NB4 (cell line): ENCODE measurements around the gene ADISSP.

ENCODE experiments used
- DNase-seq: peaks from one replicate; pipeline ENCODE4 v3.0.0; 2010; ENCODE audit warnings: low read depth
- H3K4me3 ChIP-seq: one replicate; pipeline ENCODE4 v1.5.1; 2011; ENCODE audit warnings: mild to moderate bottlenecking, low read depth, low read length, moderate library complexity
- MYC ChIP-seq: IDR thresholded peaks from 2 replicates; pipeline ENCODE4 v1.6.1; 2011; ENCODE audit warnings: low read depth, low read length
- POLR2A ChIP-seq: IDR thresholded peaks from 2 replicates; pipeline ENCODE4 v1.6.1; 2011; ENCODE audit warnings: mild to moderate bottlenecking; ENCODE audit not compliant: insufficient read length; ENCODE audit errors: extremely low read depth
- TF ChIP-seq, protein P1 (sequence below): IDR thresholded peaks from 2 replicates; pipeline ENCODE4 v1.6.1; 2011; ENCODE audit warnings: low read depth, low read length
- TF ChIP-seq, protein P2 (sequence below): IDR thresholded peaks from one replicate; pipeline ENCODE4 v1.5.1; 2012; ENCODE audit warnings: low read depth, low read length

ADISSP gene

DNA sequence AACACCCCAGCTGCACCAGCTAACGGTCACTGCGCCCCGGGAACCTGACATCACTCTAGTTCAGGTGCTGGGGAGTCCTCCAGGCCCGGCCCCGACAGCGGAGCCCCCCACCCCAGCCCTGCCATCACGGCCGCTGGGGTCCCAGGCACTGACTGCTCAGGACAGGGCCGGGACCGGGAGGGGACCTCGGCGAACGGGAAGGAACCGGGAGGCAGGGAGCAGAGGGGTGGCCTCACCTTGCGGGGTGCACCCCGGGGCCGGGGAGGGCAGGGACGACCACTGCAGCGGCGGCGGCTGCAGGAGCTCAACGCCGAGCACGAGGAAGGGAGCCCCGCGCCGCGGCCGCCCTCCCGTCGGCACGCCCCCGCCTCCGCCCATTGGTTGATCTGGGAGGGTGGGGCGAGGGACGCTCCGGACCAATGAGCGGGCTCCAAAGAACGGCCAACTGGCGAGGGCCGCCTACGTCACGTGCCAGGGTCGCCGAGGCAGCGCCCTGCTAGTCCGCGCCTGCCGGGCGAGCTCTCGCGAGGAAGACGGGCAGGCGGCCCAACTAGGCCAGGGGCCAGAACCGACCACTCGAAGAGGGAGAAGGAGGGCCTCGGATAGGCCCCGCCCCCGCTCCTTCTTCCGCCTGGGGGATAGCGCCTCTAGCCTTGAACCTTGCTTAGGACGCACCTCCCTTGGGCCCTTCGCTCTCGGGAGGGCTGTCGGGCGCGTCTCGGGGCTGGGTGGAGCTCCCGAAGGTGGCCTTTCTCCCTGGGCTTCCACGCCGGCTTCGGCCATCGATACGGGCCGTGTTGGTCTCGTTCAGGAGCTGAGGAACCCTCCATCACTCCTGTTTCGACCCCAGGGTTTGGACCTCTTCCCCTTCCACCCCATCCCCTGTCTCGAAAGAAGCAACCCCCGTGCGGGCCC lies at the start of gene ADISSP:
Gene ADISSP, minus strand, starts transcription at position 327 of the 915 bp plus-strand sequence. CDS start 7,653 bp downstream, outside the sequence.
- TF ChIP-seq, protein P1, sequence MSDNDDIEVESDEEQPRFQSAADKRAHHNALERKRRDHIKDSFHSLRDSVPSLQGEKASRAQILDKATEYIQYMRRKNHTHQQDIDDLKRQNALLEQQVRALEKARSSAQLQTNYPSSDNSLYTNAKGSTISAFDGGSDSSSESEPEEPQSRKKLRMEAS, result peak; percentile 93
- TF ChIP-seq, protein P2, sequence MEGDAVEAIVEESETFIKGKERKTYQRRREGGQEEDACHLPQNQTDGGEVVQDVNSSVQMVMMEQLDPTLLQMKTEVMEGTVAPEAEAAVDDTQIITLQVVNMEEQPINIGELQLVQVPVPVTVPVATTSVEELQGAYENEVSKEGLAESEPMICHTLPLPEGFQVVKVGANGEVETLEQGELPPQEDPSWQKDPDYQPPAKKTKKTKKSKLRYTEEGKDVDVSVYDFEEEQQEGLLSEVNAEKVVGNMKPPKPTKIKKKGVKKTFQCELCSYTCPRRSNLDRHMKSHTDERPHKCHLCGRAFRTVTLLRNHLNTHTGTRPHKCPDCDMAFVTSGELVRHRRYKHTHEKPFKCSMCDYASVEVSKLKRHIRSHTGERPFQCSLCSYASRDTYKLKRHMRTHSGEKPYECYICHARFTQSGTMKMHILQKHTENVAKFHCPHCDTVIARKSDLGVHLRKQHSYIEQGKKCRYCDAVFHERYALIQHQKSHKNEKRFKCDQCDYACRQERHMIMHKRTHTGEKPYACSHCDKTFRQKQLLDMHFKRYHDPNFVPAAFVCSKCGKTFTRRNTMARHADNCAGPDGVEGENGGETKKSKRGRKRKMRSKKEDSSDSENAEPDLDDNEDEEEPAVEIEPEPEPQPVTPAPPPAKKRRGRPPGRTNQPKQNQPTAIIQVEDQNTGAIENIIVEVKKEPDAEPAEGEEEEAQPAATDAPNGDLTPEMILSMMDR, result peak; percentile 19
- TF ChIP-seq POLR2A (peak; percentile 84), MYC (peak; percentile 79)
- no peak for DNase-seq
- H3K4me3 ChIP-seq, result peak within 1 kb of the TSS; percentile 79

DNA sequence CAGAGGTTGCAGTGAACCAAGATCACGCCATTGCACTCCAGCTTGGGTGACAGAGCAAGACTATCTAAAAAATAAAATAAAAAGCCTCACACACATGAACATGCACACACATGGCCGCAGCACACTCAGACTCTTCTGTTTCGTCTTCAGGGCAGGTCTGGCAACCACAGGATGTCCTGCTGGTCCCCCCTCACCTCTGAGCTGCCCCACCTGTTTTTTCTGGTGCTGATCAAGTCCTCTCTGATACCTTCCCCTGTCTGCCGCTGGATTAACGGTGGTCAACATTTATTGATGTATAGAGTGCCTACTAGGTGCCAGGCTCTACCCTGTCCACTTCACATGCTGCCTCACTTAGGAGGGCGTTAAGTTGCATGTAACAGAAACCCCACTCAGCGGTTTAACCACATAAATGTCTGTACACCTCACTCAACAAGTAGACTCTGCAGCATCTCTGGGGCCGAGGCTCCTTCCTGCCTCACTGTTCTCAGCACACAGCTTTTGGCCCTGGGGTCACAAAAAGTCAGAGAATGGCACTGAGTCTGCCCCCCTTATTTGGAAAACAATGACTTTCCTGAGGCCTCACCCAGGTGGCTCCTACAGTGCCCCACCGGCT lies 48.3 kb upstream of the ADISSP start:
- no peak overlapping the region for H3K4me3 ChIP-seq
- no peak for DNase-seq
- TF ChIP-seq, protein P1, result no peak
- TF ChIP-seq POLR2A, result no peak
- TF ChIP-seq, protein P2, result no peak
- no peak for TF ChIP-seq MYC

DNA sequence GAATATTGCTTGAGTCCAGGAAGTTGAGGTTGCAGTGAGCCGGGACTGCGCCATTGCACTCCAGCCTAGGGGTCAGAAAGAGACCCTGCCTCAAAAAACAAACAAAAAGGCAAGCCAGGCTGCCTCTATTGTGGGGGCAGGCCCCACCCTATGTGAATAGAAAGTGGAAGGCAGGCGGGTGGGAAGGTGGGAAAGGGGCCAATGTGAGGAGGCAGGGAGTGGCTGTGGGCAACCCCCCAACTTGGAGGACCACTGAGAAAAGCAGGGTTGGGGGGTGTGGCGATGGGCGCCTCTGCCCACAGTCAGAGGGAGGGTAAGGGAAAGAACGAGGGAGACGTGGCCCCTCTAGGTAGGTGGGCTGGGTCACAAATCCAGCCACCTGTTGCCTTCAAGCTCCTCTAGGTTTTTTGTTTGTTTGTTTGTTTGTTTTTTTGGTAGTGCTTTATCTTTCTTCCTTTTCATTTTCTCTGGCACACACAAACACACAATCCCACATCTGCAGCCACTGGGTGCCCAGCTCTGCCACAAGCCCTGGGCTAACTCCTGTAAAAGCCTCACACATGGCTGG lies 47.5 kb upstream of the ADISSP start:
- H3K4me3 ChIP-seq, result no peak overlapping the region
- no peak for TF ChIP-seq MYC
- TF ChIP-seq, protein P1, result no peak
- TF ChIP-seq, protein P2, result no peak
- TF ChIP-seq POLR2A, result no peak
- no peak for DNase-seq

DNA sequence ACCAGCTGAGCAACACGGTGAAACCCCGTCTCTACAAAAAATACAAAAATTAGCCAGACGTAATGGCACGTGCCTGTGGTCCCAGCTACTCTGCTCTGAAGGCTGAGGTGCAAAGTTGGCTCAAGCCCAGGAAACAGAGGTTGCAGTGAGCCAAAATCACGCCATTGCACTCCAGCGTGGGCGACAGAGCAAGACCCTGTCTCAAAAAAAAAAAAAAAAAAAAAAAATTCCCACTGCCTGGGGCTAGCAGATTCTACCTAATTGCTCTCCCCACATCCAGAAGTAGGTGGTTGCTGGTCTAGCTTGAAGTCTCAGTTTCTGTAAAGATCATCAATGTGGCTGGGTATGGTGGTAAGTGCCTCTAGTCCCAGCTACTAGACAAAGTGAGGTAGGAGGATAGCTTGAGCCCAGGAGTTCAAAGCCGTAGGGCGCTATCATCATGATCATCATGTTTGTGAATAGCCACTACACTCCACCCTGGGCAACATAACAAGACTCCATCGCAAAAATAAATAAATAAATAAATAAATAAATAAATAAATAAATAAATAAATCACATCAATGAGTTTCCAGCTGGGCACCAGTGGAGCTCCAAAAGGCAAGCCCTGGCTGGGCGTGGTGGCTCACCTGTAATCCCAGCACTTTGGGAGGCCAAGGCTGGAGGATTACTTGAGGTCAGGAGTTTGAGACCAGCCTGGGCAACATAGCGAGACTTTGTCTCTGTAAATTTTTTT lies 46.5 kb upstream of the ADISSP start:
- no peak overlapping the region for H3K4me3 ChIP-seq
- no peak for DNase-seq
- TF ChIP-seq, protein P1, result no peak
- no peak for TF ChIP-seq MYC
- no peak for TF ChIP-seq POLR2A
- TF ChIP-seq, protein P2, result no peak
